ENCODE data around the gene HOXA9.

HOXA9 gene

DNA sequence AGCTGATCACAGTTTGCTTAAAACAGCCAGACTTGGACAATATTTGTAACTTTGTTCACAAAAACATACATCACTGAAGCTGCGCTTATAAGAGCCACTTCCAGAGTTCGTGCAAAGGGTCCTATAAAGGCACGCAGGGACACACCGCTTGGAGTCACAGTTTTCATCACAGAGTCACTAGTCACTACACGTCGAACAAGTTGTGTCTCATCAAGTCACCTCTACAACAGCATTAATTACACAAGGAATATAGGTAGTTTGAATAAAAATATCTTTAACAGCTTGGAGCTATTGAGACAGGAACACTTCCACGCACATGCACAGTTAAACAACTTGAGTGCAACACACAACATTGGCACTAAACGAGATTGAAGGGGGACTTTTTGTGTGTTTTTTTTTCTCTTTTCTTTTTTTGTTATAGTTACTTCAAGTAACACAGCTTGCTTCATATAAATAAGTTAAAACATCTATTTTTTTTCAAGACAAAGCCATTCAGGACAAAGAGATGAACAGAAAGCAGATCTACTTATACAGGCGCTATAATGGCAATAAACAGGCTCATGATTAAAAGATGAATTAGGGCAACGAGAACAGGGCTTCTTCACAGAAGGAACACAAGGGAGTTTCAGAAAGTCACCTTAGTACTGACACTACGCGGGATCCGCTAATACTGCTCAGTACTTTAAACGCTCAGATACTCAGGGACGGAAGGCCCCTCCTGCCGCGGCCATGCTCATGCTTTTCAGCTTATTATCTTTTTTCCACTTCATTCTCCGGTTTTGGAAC, 24.0 kb downstream of the HOXA9 start:
- DNase-seq, result no peak

DNA sequence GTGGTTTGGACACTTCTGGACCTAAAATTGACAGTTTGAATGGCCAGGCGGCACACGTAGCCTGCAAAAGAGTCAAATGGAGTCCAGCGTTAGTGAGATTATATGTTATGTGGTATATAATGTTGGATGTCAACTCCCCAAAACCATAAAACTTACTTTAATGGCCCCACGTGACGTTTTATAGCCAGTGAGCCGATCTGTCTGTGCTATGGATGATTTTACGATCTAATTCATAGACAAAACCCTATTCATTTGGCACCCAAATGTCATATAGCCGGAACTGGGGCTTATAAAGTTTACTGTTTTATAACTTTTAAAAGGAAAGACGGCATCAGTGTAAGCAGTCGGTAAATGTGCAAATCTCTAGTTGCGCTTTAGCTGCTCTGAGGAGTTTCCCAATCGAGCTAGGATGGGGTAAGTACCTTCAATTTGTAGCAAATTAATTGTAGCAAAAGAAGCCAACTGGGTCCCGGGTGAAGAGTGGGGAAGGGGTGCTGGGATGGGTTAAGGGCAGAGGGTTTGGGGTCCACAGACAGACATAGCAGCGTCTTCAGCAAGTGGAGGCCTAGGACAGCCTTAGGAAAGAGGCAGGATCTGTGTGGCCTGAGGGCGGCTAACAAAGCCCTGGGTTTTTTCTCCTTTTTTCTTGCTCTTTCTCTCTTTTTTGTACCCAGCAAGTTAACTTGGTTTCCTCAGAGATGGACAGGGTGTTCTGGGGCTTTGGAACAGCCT, 25.0 kb downstream of the HOXA9 start:
- no peak for DNase-seq

DNA sequence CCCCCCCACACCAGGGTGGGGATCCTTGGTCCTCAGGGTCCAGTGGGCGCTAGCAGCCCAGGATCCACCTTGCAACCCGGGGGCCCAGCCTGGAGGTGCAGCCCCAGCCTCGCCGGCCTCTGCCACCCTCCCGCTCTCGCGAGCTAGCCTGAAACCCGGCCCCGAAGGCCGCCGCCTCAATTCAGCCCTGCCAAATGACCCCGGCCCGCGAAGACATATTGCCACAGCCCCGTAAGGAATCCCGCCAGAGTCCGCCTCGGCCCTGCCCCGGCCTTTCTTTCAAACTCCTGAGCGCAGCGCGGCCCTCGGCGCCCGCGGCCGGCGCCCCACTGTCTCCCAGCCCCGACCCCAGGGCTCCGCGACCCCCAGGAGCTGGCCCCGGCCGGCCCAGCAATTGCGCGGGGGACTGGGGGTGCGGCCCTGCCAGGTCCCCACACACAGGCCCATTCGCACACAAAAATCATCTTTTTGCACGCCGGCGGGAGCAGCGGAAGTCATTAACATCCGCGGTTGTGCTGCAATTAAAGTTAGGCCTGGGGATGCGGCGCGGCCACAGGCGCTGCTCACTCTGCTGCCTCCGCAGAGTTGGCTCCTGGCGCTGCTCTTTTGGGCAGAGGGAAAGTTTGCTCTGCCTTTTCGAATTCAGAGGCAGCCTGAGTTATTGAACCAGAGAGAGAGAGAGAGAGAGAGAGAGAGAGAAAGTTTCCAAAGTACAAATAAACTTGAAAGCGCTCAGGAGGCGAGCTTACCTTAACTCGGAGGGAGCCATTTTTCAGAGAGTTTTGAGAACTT, 25.8 kb downstream of the HOXA9 start:
- DNase-seq, result no peak

DNA sequence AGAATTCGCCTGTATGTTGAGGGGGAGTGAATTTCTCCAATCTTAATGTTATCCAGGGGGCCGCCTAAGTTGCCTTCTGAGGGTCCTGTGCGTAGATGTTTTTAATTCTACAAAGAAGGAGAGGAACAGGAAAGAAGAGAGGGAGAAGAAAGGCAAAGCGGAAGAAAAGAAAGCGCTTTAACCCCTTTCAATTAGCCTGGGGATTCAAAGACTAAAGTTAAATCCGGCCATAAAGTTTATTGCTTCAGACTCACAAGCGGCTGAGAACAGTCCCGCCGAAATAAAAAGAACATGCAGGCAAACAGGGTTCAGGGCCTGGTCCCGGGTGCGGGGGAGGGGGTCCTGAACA, 26.4 kb downstream of the HOXA9 start:
- DNase-seq, result no peak

DNA sequence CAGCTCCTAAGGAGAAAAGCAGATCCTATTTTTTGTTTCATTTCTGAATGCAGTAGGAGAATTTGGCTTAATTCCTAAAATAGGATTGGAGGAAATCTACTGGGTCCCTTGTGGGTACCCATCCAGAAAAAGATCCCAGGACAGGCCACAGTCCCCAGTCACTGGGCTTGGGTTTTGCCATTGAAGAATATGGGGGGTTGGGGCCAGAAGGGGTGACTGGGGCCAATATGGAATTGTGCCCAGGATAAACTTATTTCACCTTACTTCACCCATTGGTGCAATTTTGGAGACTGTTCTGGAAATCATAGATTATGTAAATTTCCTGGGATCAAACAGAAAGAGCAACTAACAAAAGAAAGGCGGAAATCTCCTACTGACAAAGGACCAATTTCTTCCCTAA, 26.9 kb downstream of the HOXA9 start:
- no peak for DNase-seq

DNA sequence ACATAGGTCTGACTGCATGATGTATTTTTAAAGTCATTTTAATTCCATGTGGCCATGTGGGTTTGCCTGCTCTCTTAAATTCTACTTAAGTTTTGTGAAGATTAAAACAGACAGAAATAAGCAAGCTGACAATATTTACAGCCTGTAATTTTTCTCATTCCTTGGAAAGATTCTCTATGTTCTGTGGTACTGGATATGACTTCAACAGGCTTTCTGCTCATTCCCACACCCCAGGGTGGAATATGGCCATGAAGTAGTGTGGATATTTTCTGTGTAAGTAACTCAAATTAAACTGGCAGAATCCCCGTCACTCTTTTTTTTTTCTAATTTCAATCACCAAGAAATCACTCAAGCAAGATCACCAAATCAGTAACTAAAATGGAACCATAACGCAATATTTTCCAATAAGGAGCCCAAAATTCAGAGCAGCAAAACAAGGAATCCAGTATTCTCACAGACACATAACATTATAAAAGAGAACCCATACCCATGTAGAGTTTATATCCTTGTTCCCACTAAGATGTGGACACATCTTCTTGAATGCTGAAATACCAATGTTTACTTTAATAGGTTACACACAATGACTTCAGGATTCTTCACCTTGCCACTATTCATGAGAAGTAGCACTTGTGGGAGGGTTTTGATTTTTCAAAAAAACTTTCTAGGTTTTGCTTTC, 27.6 kb downstream of the HOXA9 start:
- no peak for DNase-seq

DNA sequence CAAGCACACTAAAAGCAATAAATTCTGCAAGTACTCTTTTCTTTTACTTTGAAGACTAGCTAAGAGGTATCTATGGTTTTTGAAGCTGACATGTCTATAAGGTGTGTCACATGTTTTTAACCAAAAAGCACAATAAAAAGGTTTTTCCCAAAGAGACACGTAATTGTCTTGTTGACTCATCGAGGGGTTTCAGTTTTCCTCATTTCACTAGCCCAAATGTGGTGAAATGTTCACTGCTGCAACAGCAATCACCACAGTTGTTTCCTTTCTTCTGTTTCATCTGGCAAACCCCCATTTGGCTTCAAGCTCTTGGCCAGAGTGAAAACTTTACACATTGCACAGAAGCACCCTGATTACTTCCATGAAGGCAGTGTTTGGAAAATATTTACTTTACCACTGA, 30.9 kb downstream of the HOXA9 start:
- no peak for DNase-seq

DNA sequence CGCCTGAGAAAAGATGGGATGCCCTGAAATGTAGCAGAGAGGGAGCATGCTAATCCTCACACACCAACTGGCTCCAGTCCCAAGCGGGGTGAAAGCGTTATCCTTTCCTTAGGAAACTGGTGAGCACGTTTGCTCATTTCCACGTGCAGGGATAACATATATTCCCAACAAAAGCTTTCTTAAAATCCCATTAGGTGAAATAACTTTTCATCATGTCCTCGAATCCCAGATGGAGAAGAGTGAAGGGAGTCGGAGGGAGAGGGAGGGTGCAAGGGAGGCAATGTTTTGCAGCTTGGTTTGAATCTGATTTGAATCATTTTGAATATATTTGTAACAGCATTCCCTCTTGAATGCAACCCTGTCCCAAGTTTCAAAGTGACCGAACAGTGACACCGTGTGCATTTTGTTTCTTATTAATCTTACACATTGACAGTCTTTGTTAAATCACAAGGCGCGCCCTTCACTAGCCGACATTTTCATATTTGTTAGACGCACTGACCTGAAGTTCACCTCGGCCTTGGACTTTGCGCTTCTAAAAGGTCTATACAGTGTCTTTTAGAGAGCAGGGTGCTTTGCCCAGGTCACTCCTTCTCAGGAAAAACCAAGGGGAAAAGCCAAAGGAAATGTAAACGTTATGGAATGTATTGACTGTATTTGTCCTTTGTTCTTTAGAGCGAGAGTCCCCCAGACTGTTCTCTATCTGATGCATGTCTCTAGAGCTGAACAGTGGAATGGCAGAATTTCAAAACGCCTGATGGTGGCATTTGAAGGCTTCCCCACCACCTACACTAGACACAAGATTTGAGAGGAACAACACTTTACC, 31.7 kb downstream of the HOXA9 start:
- no peak for DNase-seq

DNA sequence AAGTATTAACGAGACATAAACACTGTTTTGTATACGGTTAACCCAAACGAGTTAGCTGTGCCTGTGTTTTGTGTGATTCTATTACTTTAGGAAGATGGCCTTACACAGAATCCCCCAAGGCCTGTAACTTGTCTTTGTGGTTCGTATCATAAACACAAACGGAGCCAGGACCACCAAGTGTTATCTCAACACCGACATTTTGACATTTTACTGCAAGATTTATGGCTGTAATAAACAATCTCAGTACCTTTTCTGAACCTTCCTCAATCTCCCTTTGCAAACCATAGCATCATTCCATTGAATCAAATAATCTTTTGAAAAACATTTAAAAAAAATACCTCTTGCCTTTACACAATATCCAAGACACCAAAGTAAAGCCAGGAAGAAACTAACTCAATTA, 32.4 kb downstream of the HOXA9 start:
- no peak for DNase-seq

DNA sequence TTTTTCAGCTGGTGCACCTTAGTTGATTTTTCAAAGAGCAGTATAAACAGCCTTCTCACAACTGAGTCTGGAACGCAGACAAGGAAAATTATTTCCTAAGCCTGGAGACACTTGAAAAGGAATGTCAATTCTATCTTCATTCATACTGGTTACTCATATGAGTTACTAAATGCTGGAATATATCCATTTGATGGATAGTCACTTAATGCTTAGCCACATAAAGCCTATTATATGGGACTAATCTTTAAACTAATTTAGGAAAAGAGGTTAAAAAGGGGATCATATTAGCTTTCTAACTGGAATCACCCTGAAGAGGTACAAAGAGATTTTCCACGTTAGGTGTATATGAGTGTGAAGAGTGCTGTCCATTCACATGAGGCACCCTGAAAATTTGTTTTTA, 33.1 kb downstream of the HOXA9 start:
- no peak for DNase-seq

DNA sequence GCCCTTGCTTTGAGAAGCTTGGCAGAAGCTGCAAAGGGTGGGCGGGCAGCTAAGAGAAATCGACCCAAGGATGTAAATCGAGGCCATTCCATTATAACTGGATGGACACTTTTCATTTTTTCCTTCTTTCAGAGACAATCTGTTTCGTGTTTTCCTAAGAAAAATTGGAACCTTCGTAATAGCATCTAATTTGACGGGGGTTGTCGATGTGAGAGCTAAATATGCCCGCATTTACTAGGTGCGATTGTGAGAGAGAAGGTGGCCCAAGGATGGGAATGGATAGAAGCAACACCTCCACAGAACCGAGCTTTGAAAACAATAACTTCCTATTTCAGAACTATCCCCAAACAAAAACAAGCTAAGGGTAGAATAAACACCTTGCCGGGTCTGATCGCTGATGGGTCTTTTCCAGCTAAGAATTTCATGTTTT, 33.9 kb downstream of the HOXA9 start:
- no peak for DNase-seq

DNA sequence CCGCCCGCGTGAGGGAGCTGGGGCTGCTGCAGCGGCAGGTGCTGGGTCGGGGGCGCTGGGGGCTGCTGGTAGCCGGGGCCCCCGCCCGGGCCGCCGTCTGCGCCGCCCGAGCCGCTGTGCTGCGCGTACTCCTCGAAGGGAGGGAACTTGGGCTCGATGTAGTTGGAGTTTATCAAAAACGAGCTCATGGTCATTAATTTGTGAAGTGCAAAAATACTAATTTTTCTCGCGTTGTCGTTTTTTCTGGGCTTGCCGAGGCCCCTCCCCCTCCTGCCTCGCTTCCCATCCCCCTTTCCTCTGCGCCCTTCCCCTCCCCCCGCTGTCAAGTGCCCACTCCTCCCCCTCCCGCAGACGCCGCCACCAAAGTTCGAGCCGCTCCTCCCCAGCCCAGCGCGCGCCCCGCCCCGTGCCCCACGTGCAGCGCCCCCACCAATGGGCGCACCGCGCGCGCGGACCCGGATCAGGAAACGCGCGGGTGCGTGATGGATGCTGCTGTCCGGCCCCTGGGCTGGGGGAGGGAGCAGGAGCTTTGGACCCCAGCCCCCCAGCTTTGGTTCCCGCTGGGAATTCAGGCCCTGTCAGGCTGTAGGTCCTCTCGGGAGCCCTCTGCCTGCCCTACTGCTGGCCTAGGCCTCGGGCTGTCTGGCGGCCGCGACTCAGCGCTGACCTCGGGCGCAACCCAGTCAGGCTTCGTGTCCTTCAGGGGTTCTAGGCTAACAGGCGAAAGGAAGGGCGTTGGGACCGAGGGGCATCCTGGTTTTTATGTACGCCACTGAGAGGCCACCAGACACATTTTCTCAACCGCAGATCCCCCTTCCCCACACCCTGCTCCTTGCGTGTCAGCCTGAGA, 34.6 kb downstream of the HOXA9 start, which contains the start of gene HOXA4:
Gene HOXA4, minus strand, starts transcription at position 218 of the 850 bp plus-strand sequence. Its CDS starts 24 bp downstream, at position 194.
- DNase-seq, result peak; percentile 73 to 80

DNA sequence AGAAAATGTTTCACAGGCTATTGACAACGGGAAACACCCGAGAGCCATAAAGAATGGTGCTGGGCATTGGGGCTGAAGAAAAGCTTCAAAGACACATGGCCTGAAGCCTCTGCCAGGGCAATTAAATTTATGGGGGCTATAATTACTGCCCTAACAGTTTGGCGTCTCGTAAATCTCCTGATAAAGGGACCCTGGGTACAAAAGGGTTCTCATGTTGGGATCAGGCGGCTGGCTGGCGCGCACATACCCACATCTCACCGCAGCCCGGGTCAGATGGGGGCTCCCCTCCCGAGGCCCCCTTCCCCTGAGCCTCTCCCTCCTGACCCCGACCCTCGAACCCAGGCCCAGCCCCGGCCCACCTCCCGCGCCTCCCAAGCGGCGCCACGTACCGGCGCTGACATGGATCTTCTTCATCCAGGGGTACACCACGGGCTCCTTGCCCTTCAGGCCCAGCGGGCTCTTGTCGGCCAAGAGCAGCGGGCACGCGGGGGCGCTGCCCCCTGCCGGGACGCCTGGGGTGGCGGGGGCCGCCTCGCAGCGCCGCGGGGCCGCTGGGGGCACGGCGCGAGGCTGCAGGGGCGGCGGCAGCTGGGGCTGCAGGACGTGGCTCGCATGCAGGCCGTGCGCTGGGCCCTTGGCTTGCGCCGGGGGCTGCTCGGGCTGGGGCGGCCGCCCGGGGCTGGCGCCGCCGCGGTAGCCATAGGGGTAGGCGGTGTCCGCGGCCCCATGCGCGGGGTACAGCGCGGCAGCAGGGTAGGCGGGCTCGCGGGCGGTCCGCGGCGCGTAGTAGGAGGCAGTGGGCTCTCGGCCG, 35.4 kb downstream of the HOXA9 start:
- no peak for DNase-seq

DNA sequence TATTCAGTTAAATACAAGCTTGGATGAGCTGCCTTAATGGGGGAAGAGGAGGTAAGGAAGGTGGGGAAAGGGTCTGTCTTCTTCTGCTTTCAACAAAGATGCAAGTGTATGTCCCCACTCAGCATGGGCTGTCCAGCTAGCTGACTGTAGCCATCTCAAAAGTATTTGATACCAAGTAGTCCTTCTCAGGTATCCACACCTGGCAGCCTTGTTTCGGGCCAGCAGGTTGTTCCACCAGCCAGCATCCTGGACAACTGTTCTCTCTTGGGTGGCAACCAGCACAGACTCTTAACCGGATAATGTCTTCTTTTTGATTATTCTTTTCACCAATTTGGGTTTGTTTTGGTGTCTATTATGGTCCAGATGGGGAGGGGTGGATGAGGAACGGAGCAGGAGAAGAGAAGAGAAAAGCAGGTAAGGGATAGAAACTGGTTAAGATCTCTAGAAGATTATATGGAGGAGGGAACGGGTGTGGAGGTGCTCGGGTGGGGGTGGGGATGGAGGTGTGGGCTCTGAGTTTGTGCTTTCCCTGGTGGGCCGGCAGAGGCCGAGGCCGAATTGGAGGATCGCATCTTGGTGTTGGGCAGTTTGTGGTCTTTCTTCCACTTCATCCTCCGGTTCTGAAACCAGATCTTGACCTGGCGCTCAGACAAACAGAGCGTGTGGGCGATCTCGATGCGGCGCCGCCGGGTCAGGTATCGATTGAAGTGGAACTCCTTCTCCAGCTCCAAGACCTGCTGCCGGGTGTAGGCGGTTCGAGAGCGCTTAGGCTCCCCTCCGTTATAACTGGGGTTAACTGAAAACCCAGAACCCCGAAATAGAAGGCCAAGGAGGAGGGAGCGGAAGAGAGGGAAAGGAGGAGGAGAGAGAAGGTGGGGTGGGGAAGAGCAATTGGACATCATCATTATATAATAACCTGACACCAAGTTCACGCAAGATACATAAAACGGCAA, 36.3 kb downstream of the HOXA9 start:
- DNase-seq, result no peak

DNA sequence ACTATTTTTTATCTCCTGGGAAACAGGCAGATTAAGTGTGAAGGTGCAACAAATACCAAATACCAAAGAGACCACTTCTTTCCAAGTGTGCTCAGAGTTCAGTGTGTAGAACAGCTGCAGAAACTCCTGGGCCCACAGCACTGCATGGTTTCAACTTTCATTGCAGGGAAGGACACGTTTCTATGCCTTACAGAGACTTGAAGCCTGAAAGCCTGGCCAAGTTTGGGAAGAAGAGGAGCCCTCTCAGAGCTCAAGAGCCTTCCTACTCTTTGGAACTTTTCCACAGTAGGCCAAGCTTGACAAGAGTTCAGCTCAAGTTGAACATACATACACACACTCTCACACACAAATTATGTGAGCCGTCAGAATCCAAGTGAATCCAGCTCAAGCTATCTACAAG, 37.3 kb downstream of the HOXA9 start:
- no peak for DNase-seq

DNA sequence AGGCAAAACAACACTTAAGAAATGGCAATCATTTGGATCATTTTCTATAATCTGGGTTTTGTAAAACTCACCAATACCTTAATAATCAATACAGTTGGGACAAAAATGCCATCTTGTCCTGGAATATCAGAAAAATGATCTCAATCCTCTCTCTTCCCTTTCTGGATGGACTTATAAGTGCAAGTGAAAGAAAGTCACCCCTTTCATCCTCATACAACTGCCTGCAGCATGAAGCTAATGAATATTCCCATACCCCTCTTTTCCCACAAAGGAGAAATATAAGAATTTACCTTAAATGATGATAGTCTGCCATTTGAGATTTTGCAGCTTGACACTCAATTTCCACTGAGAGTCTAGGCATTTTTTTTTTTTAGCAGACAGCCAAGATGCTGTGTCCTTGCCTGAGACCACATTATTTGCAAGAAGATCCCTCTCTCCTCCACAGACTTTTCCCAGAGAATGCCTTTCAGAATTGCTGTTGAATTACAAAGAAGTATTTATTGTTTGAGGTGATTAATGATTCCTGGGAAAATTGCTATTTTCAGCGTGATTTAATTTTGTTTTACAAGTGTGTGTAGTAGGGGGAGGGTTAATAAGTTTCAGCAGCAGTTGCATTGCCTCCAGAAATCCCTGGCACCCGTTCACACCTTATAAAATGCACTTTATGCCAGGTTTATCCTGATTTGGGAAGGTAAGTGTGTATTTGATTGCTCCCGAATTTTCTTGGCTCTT, 38.6 kb downstream of the HOXA9 start:
- DNase-seq, result no peak

DNA sequence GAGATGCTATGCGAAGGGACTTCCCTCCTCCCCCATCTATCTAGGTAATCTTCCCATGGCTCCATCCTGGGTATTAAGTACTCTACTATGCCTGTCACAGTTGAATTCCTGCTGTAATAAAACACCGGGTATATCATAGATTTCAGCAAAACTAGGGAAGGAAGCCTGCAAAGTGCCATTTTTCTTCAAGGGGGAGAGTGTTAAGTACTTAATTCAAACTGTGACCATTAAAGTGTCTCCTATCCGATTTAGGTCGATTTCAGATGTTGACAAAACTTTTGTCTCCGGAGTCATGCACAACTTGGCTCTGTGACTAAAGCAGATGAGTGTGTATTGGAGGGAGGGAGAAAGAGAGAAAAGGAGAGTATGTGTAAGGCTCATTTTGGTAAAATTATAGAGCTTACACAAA, 39.3 kb downstream of the HOXA9 start:
- no peak for DNase-seq
